Hepatocyte (in vitro differentiated cells): Measurements from ENCODE around the gene ABCC10. TPM values are rescaled to one million over a fixed set of nuclear protein-coding genes. Genes with fewer than 3 reads are reported as not detected.

ENCODE experiments used
- DNase-seq: peaks from one replicate; pipeline ENCODE4 v3.0.0-alpha.2; 2016; ENCODE audit warnings: low spot score
- H2AFZ ChIP-seq: fragments of 200-600 bp; sonication (generic); 2 replicates; pipeline ENCODE4 v1.6.0; 2016; ENCODE audit warnings: antibody characterized with exemption, mild to moderate bottlenecking
- H3K27ac ChIP-seq: fragments of 200-600 bp; sonication (generic); 2 replicates; pipeline ENCODE4 v1.5.1; 2016; ENCODE audit warnings: mild to moderate bottlenecking
- H3K27me3 ChIP-seq: fragments of 200-600 bp; sonication (generic); 2 replicates; pipeline ENCODE4 v1.6.1; 2016
- H3K36me3 ChIP-seq: fragments of 200-600 bp; sonication (generic); replicated peaks from 2 replicates; pipeline ENCODE4 v1.5.1; 2016; ENCODE audit warnings: low read depth; ENCODE audit not compliant: insufficient read depth
- H3K4me1 ChIP-seq: fragments of 200-600 bp; sonication (generic); 2 replicates; pipeline ENCODE4 v1.5.1; 2016; ENCODE audit warnings: mild to moderate bottlenecking, moderate library complexity; ENCODE audit not compliant: insufficient read depth
- H3K4me2 ChIP-seq: fragments of 200-600 bp; sonication (generic); 2 replicates; pipeline ENCODE4 v1.6.0; 2016
- H3K4me3 ChIP-seq: fragments of 200-600 bp; sonication (generic); 2 replicates; pipeline ENCODE4 v1.5.1; 2016; ENCODE audit warnings: mild to moderate bottlenecking
- H3K79me2 ChIP-seq: fragments of 200-600 bp; sonication (generic); 2 replicates; pipeline ENCODE4 v1.6.0; 2017; ENCODE audit warnings: mild to moderate bottlenecking
- H3K9me2 ChIP-seq: fragments of 200-600 bp; sonication (generic); replicated peaks from 2 replicates; pipeline ENCODE4 v1.6.0; 2017; ENCODE audit warnings: mild to moderate bottlenecking; ENCODE audit not compliant: insufficient read depth
- H3K9me3 ChIP-seq: fragments of 200-600 bp; sonication (generic); 2 replicates; pipeline ENCODE4 v1.5.1; 2016; ENCODE audit warnings: low read depth, mild to moderate bottlenecking
- H4K20me1 ChIP-seq: fragments of 200-600 bp; sonication (generic); 2 replicates; pipeline ENCODE4 v1.6.0; 2016; ENCODE audit warnings: mild to moderate bottlenecking; ENCODE audit not compliant: insufficient read depth, poor library complexity, severe bottlenecking
- EZH2 ChIP-seq: fragments of 200-600 bp; sonication (generic); IDR thresholded peaks from 2 replicates; pipeline ENCODE4 v1.6.1; 2016; ENCODE audit warnings: antibody characterized with exemption, mild to moderate bottlenecking, borderline replicate concordance
- EZH2phosphoT487 ChIP-seq: fragments of 200-600 bp; sonication (generic); IDR thresholded peaks from one replicate; pipeline ENCODE4 v1.6.1; 2018; ENCODE audit warnings: antibody characterized with exemption, mild to moderate bottlenecking, low read depth, moderate library complexity; ENCODE audit not compliant: unreplicated experiment, severe bottlenecking
- WGBS: methylation state at CpG from one replicate; pipeline ENCODE4 v1.1.6; 2016; ENCODE audit warnings: low lambda C conversion rate; ENCODE audit errors: missing lambda C conversion rate; 5-methylcytosine and 5-hydroxymethylcytosine counted together
- polyA plus RNA-seq: library from polyadenylated mRNA; unstranded; fragments of >200 nt; fragmentation: Nextera tagmentation; extraction: Ambion mirVana; gene quantifications from 2 replicates; pipeline ENCODE4 v1.2.1, GENCODE V29; 2016
- total RNA-seq: library from RNA; depleted of rRNA; stranded (reverse); fragments of >200 nt; gene quantifications from 2 replicates; pipeline ENCODE4 v1.2.3, GENCODE V29; 2014
- TF ChIP-seq, protein P1 (sequence below): fragments of 200-600 bp; sonication (generic); IDR thresholded peaks from 2 replicates; pipeline ENCODE4 v1.5.1; 2016; ENCODE audit warnings: antibody characterized with exemption, mild to moderate bottlenecking; ENCODE audit not compliant: poor library complexity

Gene ABCC10
- total and polyA plus RNA-seq, 2 experiments from 2014 or later, result 16.7 to 33.3 TPM

DNA sequence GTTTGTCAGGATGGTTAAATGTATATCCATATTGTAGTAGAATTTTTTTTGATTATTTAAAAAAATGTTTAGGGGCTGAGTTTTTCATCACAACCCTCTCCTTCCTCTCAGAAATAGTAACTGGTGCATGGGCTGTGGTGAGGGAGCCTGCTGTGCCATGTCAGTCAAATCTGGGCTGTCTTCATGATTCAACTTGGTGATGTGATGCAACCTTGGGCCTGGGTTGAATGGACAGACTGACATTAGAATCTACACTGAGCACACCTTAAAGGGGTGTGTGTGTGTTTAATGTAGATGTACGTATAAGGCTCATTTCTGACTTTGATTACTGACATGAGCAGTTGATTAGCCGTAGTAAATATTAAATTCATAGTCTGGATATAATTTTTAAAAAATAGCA is 53.7 kb downstream of the ABCC10 start:
- no peak for DNase-seq
- Histone ChIP-seq H3K27ac (peak overlapping the region; percentile 44), H3K36me3 (no peaks in the 10 kb centered on the region), H4K20me1 (peaks cover 8% of the 10 kb centered on the region), H3K79me2 (peaks cover 84% of the 10 kb centered on the region), H2AFZ (no peak overlapping the region), H3K4me1 (peaks cover 22% of the 10 kb centered on the region), H3K4me2 (no peak overlapping the region), H3K9me2 (no peaks in the 10 kb centered on the region), H3K27me3 (no peaks in the 10 kb centered on the region), H3K4me3 (no peak overlapping the region), H3K9me3 (no peaks in the 10 kb centered on the region)
- 82% methylated on average over 2 of the region's 2 CpGs for WGBS
- TF ChIP-seq, protein P1, sequence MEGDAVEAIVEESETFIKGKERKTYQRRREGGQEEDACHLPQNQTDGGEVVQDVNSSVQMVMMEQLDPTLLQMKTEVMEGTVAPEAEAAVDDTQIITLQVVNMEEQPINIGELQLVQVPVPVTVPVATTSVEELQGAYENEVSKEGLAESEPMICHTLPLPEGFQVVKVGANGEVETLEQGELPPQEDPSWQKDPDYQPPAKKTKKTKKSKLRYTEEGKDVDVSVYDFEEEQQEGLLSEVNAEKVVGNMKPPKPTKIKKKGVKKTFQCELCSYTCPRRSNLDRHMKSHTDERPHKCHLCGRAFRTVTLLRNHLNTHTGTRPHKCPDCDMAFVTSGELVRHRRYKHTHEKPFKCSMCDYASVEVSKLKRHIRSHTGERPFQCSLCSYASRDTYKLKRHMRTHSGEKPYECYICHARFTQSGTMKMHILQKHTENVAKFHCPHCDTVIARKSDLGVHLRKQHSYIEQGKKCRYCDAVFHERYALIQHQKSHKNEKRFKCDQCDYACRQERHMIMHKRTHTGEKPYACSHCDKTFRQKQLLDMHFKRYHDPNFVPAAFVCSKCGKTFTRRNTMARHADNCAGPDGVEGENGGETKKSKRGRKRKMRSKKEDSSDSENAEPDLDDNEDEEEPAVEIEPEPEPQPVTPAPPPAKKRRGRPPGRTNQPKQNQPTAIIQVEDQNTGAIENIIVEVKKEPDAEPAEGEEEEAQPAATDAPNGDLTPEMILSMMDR, result no peak
- TF ChIP-seq EZH2 (no peak), EZH2phosphoT487 (no peak)

DNA sequence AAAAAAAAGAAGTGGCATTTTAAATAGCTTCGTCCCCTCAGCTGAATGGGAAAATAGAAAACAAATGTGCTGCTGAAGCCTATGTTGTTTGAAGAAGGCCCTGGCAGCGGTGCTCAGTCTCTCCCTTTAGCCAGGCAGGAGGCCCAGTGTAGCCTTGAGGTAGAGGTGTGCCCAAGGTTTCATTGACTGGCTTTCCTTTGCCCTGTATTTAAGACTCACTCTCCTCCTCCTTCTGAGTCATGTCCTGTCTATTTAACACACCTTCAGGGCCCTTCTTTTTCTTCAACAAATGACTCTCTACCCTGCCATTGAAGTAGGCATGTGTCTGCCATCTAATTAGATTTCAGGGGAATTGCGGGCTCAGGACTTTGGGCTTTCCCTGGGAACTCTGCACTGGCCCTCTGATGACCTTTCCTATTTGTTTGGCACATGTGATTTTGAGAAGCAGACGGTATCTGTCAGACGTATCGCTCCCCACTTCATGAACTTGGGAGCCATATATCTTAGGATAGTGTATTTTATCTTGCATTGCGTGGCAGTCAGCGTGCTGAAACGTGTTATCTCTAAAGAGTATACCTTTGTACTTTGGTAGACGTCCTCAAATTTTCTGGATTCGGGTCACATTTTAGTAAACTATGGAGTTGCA is 54.4 kb downstream of the ABCC10 start:
- Histone ChIP-seq H2AFZ (no peak overlapping the region), H3K27ac (peak overlapping the region; percentile 44), H3K79me2 (peaks cover 90% of the 10 kb centered on the region), H3K9me3 (no peaks in the 10 kb centered on the region), H3K27me3 (no peaks in the 10 kb centered on the region), H3K4me1 (peaks cover 22% of the 10 kb centered on the region), H3K9me2 (no peaks in the 10 kb centered on the region), H3K36me3 (no peaks in the 10 kb centered on the region), H3K4me2 (no peak overlapping the region), H4K20me1 (peaks cover 8% of the 10 kb centered on the region), H3K4me3 (no peak overlapping the region)
- TF ChIP-seq EZH2phosphoT487 (no peak), EZH2 (no peak)
- DNase-seq, result no peak
- 72% methylated on average over 11 of the region's 11 CpGs for WGBS

DNA sequence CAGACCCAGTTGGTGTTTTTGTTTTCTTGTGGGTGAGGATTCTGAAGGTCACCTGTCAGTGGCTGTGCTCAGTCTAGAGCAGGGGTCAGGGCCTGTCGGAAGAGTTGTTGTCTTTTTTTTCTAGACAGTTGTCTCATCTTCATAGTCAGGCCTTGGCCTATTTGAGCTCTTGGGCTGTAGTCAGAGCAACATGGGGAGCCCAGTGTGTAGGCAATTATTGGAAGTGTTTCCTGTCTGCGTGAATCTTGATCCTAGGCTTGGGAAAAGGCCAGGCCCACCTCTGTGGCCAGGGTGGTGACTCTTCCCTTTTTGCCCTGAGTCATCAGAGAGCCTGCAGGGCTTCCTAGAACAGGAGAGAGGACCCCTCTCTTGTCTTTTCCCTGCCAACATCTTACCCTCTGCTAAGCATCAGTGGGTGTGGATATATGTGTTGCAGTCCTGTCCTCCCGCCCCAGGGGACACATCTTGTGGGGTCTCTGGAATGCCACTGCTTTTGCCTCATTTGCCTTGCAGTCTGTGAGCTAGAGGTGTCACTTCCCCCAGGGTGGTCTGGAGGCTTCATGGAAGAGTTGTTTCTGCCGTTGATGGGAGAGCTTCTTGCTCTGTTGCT is 61.4 kb downstream of the ABCC10 start:
- TF ChIP-seq EZH2, result no peak
- no peak for TF ChIP-seq EZH2phosphoT487
- TF ChIP-seq, protein P1, result no peak
- Histone ChIP-seq H3K4me3 (no peak overlapping the region), H3K4me1 (peaks cover 23% of the 10 kb centered on the region), H3K27ac (no peak overlapping the region), H3K4me2 (no peak overlapping the region), H3K36me3 (no peaks in the 10 kb centered on the region), H3K79me2 (peaks cover 64% of the 10 kb centered on the region), H2AFZ (no peak overlapping the region), H3K9me2 (no peaks in the 10 kb centered on the region), H3K9me3 (no peaks in the 10 kb centered on the region), H4K20me1 (peaks cover 39% of the 10 kb centered on the region), H3K27me3 (no peaks in the 10 kb centered on the region)
- DNase-seq, result no peak
- WGBS, result 67% methylated on average over 3 of the region's 4 CpGs
